HepG2 (cell line): ENCODE data around the gene PAN3. TPM values are rescaled to one million over a fixed set of nuclear protein-coding genes. Genes with fewer than 3 reads are reported as not detected.

Source experiments
- ATAC-seq: fragments of 200-7000 bp; cut with Tn5 transposase; 3 replicates; pipeline ENCODE4 v1.9.1; 2020; ENCODE audit warnings: mild to moderate bottlenecking, moderate library complexity
- BruUV-seq: library from RNA; stranded (reverse); fragments of 400-500 nt; replicated peaks from 2 replicates; lab custom pipeline; 2021; lab: Mats Ljungman, UMichigan
- CTCF ChIA-PET: fragments of 300-600 bp; formaldehyde crosslinking; extraction: SDS; loops from one replicate; lab custom pipeline; 2021; ENCODE audit warnings: low total read pairs, inconsistent platforms, low intra/inter-chr PET ratio; lab: Yijun Ruan, JAX
- POLR2A ChIA-PET: fragments of 350-600 bp; sonication (Branson Sonifier 250); formaldehyde crosslinking; loops from one replicate; lab custom pipeline; 2020; ENCODE audit warnings: antibody characterized with exemption, inconsistent platforms; lab: Yijun Ruan, JAX
- DNase-seq: peaks from one replicate; pipeline ENCODE4 v3.0.0-alpha.2; 2015; ENCODE audit warnings: low spot score
- FAIRE-seq: peaks from 3 replicates; lab custom pipeline; 2011; peaks lifted over from hg19 to GRCh38; lab: Jason Lieb, UNC
- H2AFZ ChIP-seq: one replicate; pipeline ENCODE4 v1.6.1; 2011; ENCODE audit warnings: low read length, inconsistent platforms
- H3K27ac ChIP-seq: fragments of 300-600 bp; 3 replicates; pipeline ENCODE4 v1.8.0; 2011; ENCODE audit warnings: mixed run types, mild to moderate bottlenecking, mixed read lengths, low read length, inconsistent platforms; ENCODE audit not compliant: insufficient read depth; ENCODE audit errors: extremely low read length
- H3K27me3 ChIP-seq, 2 experiments: fragments of 200-600 bp in 1 of 2; 2 replicates in 1 of 2; 3 replicates in 1 of 2; pipeline versions ENCODE4 v1.6.0 to v1.8.0; 2011; ENCODE audit warnings: low read length in 2 of 2, mild to moderate bottlenecking in 2 of 2, moderate library complexity in 2 of 2, inconsistent platforms in 1 of 2; ENCODE audit not compliant: insufficient read depth in 2 of 2, control insufficient read depth in 1 of 2
- H3K36me3 ChIP-seq, 2 experiments: fragments of 200-600 bp in 1 of 2; replicated peaks in 1 of 2; 2 replicates in 1 of 2; 3 replicates in 1 of 2; pipeline versions ENCODE4 v1.5.1 to v1.8.0; 2011; ENCODE audit warnings: low read length in 2 of 2, inconsistent platforms in 1 of 2; ENCODE audit not compliant: insufficient read depth in 2 of 2, control insufficient read depth in 1 of 2
- H3K4me1 ChIP-seq: 2 replicates; pipeline ENCODE4 v1.5.1; 2012; ENCODE audit warnings: low read length, inconsistent platforms; ENCODE audit not compliant: insufficient read depth
- H3K4me2 ChIP-seq: 2 replicates; pipeline ENCODE4 v1.6.0; 2011; ENCODE audit warnings: low read depth, low read length, inconsistent platforms
- H3K4me3 ChIP-seq, 3 experiments: fragments of 200-600 bp in 1 of 3; sonication (generic), shearing (Covaris generic) in 1 of 3; replicated peaks in 1 of 3; 2 replicates each; pipeline ENCODE4 v1.5.1; 2011 to 2016; ENCODE audit warnings: low read length in 3 of 3, inconsistent platforms in 2 of 3, low read depth in 2 of 3, mild to moderate bottlenecking in 2 of 3, control low read depth in 1 of 3, mixed read lengths in 1 of 3; ENCODE audit not compliant: insufficient read depth in 1 of 3
- H3K79me2 ChIP-seq: one replicate; pipeline ENCODE4 v1.6.1; 2011; ENCODE audit warnings: low read length, inconsistent platforms; ENCODE audit not compliant: insufficient read depth
- H3K9ac ChIP-seq: 2 replicates; pipeline ENCODE4 v1.6.0; 2011; ENCODE audit warnings: mild to moderate bottlenecking, low read depth, low read length, inconsistent platforms; ENCODE audit not compliant: insufficient read depth
- H3K9me3 ChIP-seq: 2 replicates; pipeline ENCODE4 v1.5.1; 2012; ENCODE audit warnings: mild to moderate bottlenecking, low read length
- H4K20me1 ChIP-seq: 2 replicates; pipeline ENCODE4 v1.6.0; 2011; ENCODE audit warnings: inconsistent platforms, mild to moderate bottlenecking, low read length, moderate library complexity; ENCODE audit not compliant: insufficient read depth
- HNF1A ChIP-seq, 2 experiments: sonication (generic) in 1 of 2; formaldehyde crosslinking in 1 of 2; IDR thresholded peaks; 2 replicates each; pipeline versions ENCODE4 v1.4.0 to v1.6.1; 2016 to 2020; ENCODE audit warnings: borderline replicate concordance in 1 of 2, low read depth in 1 of 2, mild to moderate bottlenecking in 1 of 2, missing genetic modification reagents in 1 of 2
- RFX3 ChIP-seq: IDR thresholded peaks from 2 replicates; pipeline ENCODE4 v1.6.1; 2016; ENCODE audit warnings: missing biosample characterization, missing genetic modification reagents
- WGBS: methylation state at CpG from one replicate; pipeline ENCODE4 v1.1.6; 2017; ENCODE audit warnings: low lambda C conversion rate; 5-methylcytosine and 5-hydroxymethylcytosine counted together
- in situ Hi-C: cut with HindIII; loops from 2 replicates; pipeline ENCODE4 v1.10.0; 2017; ENCODE audit warnings: low pct_unique_long_range_greater_than_20kb; ENCODE audit not compliant: extremely low pct_ligation_motif_present
- intact Hi-C: fragments of 100-400 bp; cut with micrococcal nuclease; formaldehyde crosslinking; loops from one replicate; pipeline ENCODE4 v1.10.0; 2022; ENCODE audit not compliant: unreplicated experiment
- polyA plus RNA-seq, 8 experiments: library from polyadenylated mRNA; depleted of rRNA in 3 of 8; stranded (reverse) in 7 of 8; unstranded in 1 of 8; fragments of >200 nt; fragmentation: Illumina TruSeq in 4 of 8; extraction: Trizol in 4 of 8; gene quantifications; 2 replicates each; pipeline versions ENCODE4 v1.2.1 to v1.2.3, GENCODE V29; 2011 to 2016; ENCODE audit warnings: low read depth in 4 of 8, missing spikeins in 1 of 8, mixed read lengths in 1 of 8; ENCODE audit not compliant: insufficient read depth in 1 of 8
- total RNA-seq, 5 experiments: library from RNA; depleted of rRNA; stranded (reverse); fragments of >200 nt; fragmentation: Illumina TruSeq; extraction: Trizol; gene quantifications; 2 replicates each; pipeline ENCODE4 v1.2.3, GENCODE V29; 2016; ENCODE audit warnings: low read depth in 1 of 5

PAN3 gene
- total and polyA plus RNA-seq, 2 of the 13 experiments (the other 11 are each of a cell fraction or from before 2014, with no cell fraction given), result 9.7 to 10.6 TPM

GRCh38 chr13:28137596-28137995 is 749 bp upstream of the PAN3 start:
- peaks cover 34% of the 10 kb centered on the region for H3K4me1 ChIP-seq
- no peak for DNase-seq
- TSS peak; percentile 76 for BruUV-seq
- no peaks in the 10 kb centered on the region for H3K27me3 ChIP-seq
- H3K27ac ChIP-seq, result peak overlapping the region; percentile 97
- H3K9ac ChIP-seq, result peak overlapping the region; percentile 87
- FAIRE-seq, result no peak
- ATAC-seq, result no peak; the same call in 2 of the 3 replicates
- H3K4me3 ChIP-seq, result peak overlapping the region; percentile 85 to 98 (median 90)
- H2AFZ ChIP-seq, result peak overlapping the region; percentile 86
- H3K9me3 ChIP-seq, result no peaks in the 10 kb centered on the region
- peaks cover 40% of the 10 kb centered on the region for H3K79me2 ChIP-seq
- in situ Hi-C loops (no loop called here), intact Hi-C loops (no loop called here)
- no peaks in the 10 kb centered on the region for H3K36me3 ChIP-seq
- peak overlapping the region; percentile 83 for H3K4me2 ChIP-seq
- ChIA-PET POLR2A (interaction anchor here (0.7 to 1.0 kb wide), 4 partner anchors 9 to 734 kb away, joined by 4 to 7 read pairs (median 4); no protein-coding TSS in a partner anchor), CTCF (no interaction called here)
- WGBS, result under 1% methylated on average over 11 of the region's 11 CpGs
- H4K20me1 ChIP-seq, result peaks cover 29% of the 10 kb centered on the region
- TF ChIP-seq HNF1A (IDR thresholded peaks at IDR 0.05; ENCODE audit: low read depth) (no peak), HNF1A (CRISPR knock-in tag; IDR thresholded peaks at IDR 0.05; ENCODE audit: borderline replicate concordance) (no peak), RFX3 (CRISPR knock-in tag) (0 out of 2 replicates have a peak, but pooled peaks have one; percentile 7)
- TF ChIP-seq, all 625 proteins: peak for 1
